Progenitor cell of endocrine pancreas (in vitro differentiated cells): ENCODE data around the gene PCDHGA7. TPM values are rescaled to one million over a fixed set of nuclear protein-coding genes. Genes with fewer than 3 reads are reported as not detected.
"Not testable (repeated sequence)": the region's sequence is repeated elsewhere in the genome, so short reads cannot be mapped to it uniquely, and the experiment has no call there.

ENCODE experiments used
- DNase-seq: peaks from one replicate; pipeline ENCODE4 v3.0.0; 2021; ENCODE audit warnings: low spot score; ENCODE audit not compliant: unreplicated experiment
- H3K27ac Mint-ChIP-seq: 2 replicates; pipeline ENCODE4 v1.8.0; 2021; ENCODE audit warnings: mild to moderate bottlenecking, moderate library complexity, mixed read lengths
- H3K27me3 Mint-ChIP-seq: 2 replicates; pipeline ENCODE4 v1.8.0; 2021; ENCODE audit warnings: mixed read lengths
- H3K36me3 Mint-ChIP-seq: 2 replicates; pipeline ENCODE4 v1.8.0; 2022; ENCODE audit warnings: mixed read lengths; ENCODE audit not compliant: insufficient read depth
- H3K4me1 Mint-ChIP-seq: 2 replicates; pipeline ENCODE4 v1.8.0; 2021; ENCODE audit warnings: low read depth, mixed read lengths
- H3K4me3 Mint-ChIP-seq: 2 replicates; pipeline ENCODE4 v1.8.0; 2021; ENCODE audit warnings: low read depth, mild to moderate bottlenecking, moderate library complexity, mixed read lengths
- H3K9me3 Mint-ChIP-seq: 2 replicates; pipeline ENCODE4 v1.8.0; 2021; ENCODE audit warnings: low read depth, mixed read lengths
- total RNA-seq: library from RNA; stranded (reverse); gene quantifications from 2 replicates; pipeline ENCODE4 v1.2.1, GENCODE V29; 2021
- TF ChIP-seq, protein P1 (sequence below): fragments of 200-600 bp; sonication (generic); IDR thresholded peaks from one replicate; pipeline ENCODE4 v1.5.0; 2021; ENCODE audit warnings: antibody characterized with exemption, mild to moderate bottlenecking; ENCODE audit not compliant: unreplicated experiment

The PCDHGA7 gene
- total RNA-seq, 1 donor from 2014 or later, result 0.41 TPM

DNA sequence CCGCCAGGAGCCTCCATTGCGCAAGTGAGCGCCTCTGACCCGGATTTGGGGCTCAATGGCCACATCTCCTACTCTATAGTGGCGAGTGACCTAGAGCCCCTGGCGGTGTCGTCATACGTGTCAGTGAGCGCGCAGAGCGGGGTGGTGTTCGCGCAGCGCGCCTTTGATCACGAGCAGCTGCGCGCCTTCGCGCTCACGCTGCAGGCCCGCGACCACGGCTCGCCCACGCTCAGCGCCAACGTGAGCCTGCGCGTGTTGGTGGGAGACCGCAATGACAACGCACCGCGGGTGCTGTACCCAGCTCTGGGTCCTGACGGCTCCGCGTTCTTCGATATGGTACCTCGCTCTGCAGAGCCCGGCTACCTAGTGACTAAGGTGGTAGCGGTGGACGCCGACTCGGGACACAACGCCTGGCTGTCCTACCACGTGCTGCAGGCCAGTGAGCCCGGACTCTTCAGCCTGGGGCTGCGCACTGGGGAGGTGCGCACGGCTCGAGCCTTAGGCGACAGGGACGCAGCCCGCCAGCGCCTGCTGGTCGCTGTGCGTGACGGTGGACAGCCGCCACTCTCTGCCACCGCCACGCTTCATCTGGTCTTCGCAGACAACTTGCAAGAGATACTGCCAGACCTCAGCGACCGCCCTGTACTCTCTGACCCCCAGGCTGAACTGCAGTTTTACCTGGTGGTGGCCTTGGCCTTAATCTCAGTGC lies 27.2 kb downstream of the PCDHGA7 start:
- peaks cover 57% of the 10 kb centered on the region for H3K36me3 Mint-ChIP-seq
- TF ChIP-seq, protein P1, sequence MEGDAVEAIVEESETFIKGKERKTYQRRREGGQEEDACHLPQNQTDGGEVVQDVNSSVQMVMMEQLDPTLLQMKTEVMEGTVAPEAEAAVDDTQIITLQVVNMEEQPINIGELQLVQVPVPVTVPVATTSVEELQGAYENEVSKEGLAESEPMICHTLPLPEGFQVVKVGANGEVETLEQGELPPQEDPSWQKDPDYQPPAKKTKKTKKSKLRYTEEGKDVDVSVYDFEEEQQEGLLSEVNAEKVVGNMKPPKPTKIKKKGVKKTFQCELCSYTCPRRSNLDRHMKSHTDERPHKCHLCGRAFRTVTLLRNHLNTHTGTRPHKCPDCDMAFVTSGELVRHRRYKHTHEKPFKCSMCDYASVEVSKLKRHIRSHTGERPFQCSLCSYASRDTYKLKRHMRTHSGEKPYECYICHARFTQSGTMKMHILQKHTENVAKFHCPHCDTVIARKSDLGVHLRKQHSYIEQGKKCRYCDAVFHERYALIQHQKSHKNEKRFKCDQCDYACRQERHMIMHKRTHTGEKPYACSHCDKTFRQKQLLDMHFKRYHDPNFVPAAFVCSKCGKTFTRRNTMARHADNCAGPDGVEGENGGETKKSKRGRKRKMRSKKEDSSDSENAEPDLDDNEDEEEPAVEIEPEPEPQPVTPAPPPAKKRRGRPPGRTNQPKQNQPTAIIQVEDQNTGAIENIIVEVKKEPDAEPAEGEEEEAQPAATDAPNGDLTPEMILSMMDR, result no peak
- H3K9me3 Mint-ChIP-seq, result peaks cover 44% of the 10 kb centered on the region
- no peak overlapping the region for H3K4me3 Mint-ChIP-seq
- H3K27me3 Mint-ChIP-seq, result no peaks in the 10 kb centered on the region
- DNase-seq, result no peak
- H3K27ac Mint-ChIP-seq, result peak overlapping the region; percentile 93
- H3K4me1 Mint-ChIP-seq, result peaks cover 2% of the 10 kb centered on the region

DNA sequence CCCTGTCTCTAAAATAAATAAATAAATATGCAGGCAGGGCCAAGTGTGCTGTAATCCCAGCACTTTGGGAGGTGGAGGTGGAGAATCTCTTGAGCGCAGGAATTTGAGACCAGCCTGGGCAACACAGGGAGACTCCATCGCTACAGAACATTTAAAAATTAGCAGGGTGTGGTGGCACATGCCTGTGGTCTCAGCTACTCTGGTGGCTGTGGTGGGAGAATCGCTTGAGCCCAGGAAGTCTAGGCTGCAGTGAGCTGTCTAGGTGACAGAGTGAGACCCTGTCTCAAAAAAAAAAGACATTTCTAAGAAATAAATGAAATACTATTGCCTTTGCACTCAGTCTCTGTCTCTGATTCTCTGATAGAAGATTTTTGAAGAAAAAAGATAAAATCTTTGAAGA lies 29.0 kb downstream of the PCDHGA7 start:
- TF ChIP-seq, protein P1, result no peak
- H3K27ac Mint-ChIP-seq, result no peak overlapping the region
- H3K9me3 Mint-ChIP-seq, result peaks cover 48% of the 10 kb centered on the region
- no peak for DNase-seq
- H3K36me3 Mint-ChIP-seq, result peaks cover 62% of the 10 kb centered on the region
- H3K4me3 Mint-ChIP-seq, result no peak overlapping the region
- peaks cover 2% of the 10 kb centered on the region for H3K4me1 Mint-ChIP-seq
- H3K27me3 Mint-ChIP-seq, result no peaks in the 10 kb centered on the region

DNA sequence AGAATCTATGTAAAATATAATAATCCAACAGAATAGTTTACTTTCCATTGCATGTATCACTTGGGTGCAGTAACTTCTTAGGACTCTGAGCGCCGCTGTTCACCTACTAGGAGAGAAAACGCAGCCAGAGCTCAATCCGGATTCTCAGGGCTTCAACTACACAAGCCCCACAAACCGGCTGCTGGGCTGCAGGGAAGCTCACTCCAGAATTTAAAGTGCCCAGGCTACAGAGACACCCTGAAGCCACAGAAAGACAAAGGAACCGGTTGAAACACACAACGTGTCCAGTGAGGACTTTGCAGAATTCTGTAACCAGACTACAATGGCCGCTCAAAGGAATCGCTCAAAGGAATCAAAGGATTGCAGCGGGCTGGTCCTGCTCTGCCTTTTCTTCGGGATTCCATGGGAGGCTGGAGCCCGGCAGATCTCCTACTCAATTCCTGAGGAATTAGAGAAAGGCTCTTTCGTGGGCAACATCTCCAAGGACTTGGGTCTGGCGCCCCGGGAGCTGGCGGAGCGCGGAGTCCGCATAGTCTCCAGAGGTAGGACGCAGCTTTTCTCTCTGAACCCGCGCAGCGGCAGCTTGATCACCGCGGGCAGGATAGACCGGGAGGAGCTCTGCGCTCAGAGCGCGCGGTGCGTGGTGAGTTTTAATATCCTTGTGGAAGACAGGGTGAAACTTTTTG lies 30.5 kb downstream of the PCDHGA7 start, which contains the start of gene PCDHGA10:
PCDHGA10 (plus strand) TSS at position 134 of the 686 bp plus-strand sequence; CDS start at position 323, 189 bp downstream.
- no peak for DNase-seq
- Mint-ChIP-seq H3K9me3 (peaks cover 45% of the 10 kb centered on the region), H3K27ac (peak within 1 kb of the TSS; percentile 96), H3K4me3 (peak within 1 kb of the TSS; percentile 80), H3K27me3 (no peaks in the 10 kb centered on the region), H3K36me3 (peaks cover 63% of the 10 kb centered on the region), H3K4me1 (peaks cover 2% of the 10 kb centered on the region)
- TF ChIP-seq, protein P1, result peak; percentile 68

DNA sequence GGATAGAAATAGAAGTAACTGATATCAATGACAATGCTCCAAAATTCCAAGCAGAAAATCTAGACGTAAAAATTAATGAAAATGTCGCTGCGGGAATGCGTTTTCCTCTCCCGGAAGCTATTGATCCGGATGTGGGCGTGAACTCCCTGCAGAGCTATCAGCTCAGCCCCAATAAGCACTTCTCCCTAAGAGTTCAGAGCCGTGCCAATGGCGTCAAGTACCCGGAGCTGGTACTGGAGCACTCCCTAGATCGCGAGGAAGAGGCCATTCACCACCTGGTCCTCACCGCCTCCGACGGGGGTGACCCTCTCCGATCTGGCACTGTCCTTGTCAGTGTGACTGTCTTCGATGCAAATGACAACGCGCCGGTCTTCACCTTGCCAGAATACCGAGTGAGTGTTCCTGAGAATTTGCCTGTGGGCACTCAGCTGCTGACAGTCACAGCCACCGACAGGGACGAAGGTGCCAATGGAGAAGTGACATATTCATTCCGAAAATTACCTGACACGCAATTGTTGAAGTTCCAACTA lies 31.1 kb downstream of the PCDHGA7 start:
- Mint-ChIP-seq H3K4me1 (no peaks in the 10 kb centered on the region), H3K27ac (peak overlapping the region; percentile 96), H3K4me3 (peak overlapping the region; percentile 80), H3K27me3 (no peaks in the 10 kb centered on the region), H3K9me3 (peaks cover 48% of the 10 kb centered on the region), H3K36me3 (peaks cover 66% of the 10 kb centered on the region)
- no peak for DNase-seq
- TF ChIP-seq, protein P1, result no peak

DNA sequence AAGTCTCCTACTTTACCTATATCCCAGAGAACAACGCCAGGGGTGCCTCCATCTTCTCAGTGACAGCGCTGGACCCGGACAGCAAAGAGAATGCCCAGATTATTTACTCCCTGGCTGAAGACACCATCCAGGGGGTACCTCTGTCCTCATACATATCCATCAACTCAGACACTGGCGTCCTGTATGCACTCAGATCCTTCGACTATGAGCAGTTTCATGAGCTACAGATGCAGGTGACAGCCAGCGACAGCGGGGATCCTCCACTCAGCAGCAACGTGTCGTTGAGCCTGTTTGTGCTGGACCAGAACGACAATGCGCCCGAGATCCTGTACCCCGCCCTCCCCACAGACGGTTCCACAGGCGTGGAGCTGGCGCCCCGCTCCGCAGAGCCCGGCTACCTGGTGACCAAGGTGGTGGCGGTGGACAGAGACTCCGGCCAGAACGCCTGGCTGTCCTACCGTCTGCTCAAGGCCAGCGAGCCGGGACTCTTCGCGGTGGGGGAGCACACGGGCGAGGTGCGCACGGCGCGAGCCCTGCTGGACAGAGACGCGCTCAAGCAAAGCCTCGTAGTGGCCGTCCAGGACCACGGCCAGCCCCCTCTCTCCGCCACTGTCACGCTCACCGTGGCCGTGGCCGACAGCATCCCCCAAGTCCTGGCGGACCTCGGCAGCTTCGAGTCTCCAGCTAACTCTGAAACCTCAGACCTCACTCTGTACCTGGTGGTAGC lies 32.2 kb downstream of the PCDHGA7 start:
- Mint-ChIP-seq H3K27ac (peak overlapping the region; percentile 39), H3K9me3 (peaks cover 45% of the 10 kb centered on the region), H3K36me3 (peaks cover 63% of the 10 kb centered on the region)
- H3K4me1 Mint-ChIP-seq, H3K27me3 Mint-ChIP-seq, DNase-seq, H3K4me3 Mint-ChIP-seq: not testable (repeated sequence)

DNA sequence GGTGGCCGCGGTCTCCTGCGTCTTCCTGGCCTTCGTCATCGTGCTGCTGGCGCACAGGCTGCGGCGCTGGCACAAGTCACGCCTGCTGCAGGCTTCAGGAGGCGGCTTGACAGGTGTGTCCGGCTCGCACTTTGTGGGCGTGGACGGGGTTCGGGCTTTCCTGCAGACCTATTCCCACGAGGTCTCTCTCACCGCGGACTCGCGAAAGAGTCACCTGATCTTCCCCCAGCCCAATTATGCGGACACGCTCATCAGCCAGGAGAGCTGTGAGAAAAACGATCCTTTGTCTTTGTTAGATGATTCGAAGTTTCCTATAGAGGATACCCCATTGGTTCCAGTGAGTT lies 32.7 kb downstream of the PCDHGA7 start:
- H3K27ac Mint-ChIP-seq, result not testable (repeated sequence)
- peaks cover 46% of the 10 kb centered on the region for H3K9me3 Mint-ChIP-seq

More for the DNA sequence above, 32.7 kb downstream of the PCDHGA7 start:
- peaks cover 65% of the 10 kb centered on the region for H3K36me3 Mint-ChIP-seq
- not testable (repeated sequence) for DNase-seq, H3K27me3 Mint-ChIP-seq, H3K4me1 Mint-ChIP-seq, H3K4me3 Mint-ChIP-seq
